ENCODE data around the gene ZNF213.

The ZNF213 gene

DNA sequence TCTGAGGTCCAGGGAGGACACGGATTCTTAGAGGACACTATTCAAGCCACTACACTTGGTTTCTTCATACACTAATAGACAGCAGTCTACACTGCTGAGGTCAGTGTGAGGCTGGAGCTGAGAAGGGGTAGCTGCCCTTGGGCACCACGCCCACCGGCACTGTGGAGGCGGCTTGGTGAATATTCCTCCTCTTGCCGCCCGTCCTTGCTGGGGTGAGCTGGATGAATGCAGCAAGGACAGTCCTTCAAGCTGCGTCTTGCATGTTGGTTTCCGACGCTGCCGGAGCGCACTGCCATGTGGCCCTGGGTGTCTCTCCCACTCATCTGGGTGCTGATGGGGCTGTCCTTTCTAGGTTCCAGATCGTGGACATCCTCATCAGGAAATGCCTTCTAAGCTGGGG, 19.8 kb upstream of the ZNF213 start:
- TF ChIP-seq GATA2 (IDR thresholded peaks at IDR 0.05; ENCODE audit: low read depth, low read length): no peak
- no peak for TF ChIP-seq GATA3 (IDR thresholded peaks at IDR 0.05; ENCODE audit: low read depth, low read length)

DNA sequence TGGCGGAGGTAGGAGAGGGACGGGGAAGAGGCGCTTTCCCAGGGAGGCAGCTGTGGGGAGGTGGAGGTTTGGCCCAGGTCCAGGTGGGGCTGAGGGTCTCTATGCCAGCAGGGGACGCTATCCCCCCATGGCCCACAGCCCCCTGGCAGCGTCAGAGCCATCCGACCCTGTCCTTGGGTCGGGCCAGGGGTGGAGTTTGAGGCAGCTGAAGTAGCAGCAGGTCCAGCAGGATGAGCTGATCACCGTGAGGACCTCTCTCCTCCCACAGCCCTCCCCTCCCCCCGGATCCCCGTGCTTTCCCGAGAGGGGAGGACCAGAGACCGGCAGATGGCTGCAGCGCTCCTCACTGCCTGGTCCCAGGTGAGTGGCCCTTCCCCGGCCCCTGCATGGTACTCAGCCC, 19.3 kb upstream of the ZNF213 start:
- TF ChIP-seq GATA3 (IDR thresholded peaks at IDR 0.05; ENCODE audit: low read depth, low read length): no peak
- no peak for TF ChIP-seq GATA2 (IDR thresholded peaks at IDR 0.05; ENCODE audit: low read depth, low read length)

DNA sequence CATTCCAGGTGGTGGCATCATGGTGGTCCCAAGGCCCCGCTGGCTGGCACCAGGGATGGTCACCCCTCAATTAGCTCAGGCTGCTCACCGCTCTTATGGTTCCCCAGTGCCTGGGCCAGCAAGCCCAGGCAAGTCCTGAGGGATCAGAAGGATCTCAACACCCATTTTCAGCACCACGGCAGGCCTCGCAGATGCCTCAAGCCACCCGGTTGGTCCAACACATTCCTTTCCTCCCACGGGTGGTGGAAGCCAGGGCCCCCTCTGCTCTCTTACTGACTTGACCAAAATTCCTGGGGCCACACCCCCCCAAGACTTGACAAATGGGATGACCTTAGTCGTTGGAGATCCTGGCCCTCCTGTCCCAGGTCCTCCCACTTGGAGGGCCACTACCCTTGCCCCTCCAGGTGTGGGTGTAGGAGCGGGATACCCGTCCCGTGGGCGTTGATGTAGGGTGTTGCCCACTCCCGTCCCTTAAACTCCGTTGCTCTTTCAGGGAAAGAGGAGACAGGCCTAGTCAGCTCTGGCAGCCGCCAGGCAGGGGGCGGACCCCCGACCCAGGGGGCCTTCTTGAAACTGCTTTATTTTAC, 16.5 kb upstream of the ZNF213 start:
- no peak for TF ChIP-seq GATA2 (IDR thresholded peaks at IDR 0.05; ENCODE audit: low read depth, low read length)
- no peak for TF ChIP-seq GATA3 (IDR thresholded peaks at IDR 0.05; ENCODE audit: low read depth, low read length)

DNA sequence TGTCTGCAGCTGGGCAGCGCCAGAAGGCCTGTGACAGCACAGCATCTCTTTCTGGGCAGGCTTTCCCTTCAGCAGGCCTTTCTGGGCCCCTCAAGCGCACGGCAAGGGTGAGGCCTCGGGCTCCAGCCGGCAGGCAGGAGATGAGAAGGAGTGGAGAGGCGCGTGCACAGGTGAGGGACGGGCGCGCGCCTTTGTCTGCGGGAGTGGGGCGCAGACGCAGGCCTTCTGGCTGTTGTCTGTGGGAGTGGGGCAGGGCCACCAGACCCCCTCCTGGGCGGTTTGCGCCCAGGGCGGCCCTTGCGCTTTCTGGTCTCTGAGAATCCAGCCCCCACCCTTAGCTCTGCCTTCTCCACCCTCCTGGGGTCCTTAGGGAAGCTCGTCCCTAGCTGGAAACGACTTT, 16.0 kb upstream of the ZNF213 start:
- no peak for TF ChIP-seq GATA2 (IDR thresholded peaks at IDR 0.05; ENCODE audit: low read depth, low read length)
- no peak for TF ChIP-seq GATA3 (IDR thresholded peaks at IDR 0.05; ENCODE audit: low read depth, low read length)

DNA sequence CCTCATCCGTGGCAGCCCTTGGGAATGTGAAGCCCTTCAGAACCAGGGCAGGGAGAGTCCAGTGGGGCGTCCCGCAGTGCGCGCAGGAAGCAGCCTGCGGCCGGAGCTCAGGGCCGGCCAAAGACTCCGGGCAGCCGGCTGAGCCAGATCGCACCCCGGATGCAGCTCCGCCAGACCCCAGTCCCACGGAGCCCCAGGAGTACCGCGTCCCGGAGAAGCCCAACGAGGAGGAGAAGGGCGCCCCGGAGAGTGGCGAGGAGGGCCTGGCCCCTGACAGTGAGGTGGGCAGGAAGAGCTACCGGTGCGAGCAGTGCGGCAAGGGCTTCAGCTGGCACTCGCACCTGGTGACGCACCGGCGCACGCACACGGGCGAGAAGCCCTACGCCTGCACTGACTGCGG, 15.5 kb upstream of the ZNF213 start:
- TF ChIP-seq GATA3 (IDR thresholded peaks at IDR 0.05; ENCODE audit: low read depth, low read length) (no peak), GATA2 (IDR thresholded peaks at IDR 0.05; ENCODE audit: low read depth, low read length) (no peak)

DNA sequence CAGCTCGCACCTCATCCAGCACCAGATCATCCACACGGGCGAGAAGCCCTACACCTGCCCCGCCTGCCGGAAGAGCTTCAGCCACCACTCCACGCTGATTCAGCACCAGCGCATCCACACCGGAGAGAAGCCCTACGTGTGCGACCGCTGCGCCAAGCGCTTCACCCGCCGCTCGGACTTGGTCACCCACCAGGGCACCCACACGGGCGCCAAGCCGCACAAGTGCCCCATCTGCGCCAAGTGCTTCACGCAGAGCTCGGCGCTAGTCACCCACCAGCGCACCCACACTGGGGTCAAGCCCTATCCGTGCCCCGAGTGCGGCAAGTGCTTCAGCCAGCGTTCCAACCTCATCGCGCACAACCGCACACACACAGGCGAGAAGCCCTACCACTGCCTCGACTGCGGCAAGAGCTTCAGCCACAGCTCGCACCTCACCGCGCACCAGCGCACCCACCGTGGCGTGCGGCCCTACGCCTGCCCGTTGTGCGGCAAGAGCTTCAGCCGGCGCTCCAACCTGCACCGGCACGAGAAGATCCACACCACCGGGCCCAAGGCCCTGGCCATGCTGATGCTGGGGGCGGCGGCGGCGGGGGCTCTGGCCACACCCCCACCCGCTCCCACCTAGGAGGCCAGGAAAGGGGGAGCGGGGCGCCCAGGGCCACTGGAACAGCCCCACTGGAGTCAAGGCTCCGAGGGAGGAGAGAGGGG, 15.0 kb upstream of the ZNF213 start:
- TF ChIP-seq GATA3 (IDR thresholded peaks at IDR 0.05; ENCODE audit: low read depth, low read length) (no peak), GATA2 (IDR thresholded peaks at IDR 0.05; ENCODE audit: low read depth, low read length) (no peak)

DNA sequence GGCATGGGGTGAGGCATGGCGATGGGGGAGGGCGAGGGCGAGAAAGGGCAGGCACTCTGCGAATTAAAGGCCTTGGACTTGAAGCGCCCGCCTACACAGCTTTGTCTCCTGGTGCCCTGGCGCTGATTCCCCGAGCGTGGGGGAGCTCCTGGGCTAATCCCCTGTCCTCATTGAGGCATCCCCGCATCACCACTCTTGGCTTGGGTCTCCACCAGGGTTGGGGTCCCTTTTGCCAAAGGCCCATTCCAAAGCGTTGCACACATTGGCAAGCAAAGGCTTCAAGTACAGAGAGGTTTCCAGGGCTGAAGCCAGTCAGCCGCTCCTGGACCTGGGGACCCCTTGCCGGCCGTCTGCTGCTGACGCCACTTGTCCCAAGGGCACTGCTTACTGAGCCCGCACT, 14.4 kb upstream of the ZNF213 start:
- TF ChIP-seq GATA2 (IDR thresholded peaks at IDR 0.05; ENCODE audit: low read depth, low read length) (no peak), GATA3 (IDR thresholded peaks at IDR 0.05; ENCODE audit: low read depth, low read length) (no peak)

DNA sequence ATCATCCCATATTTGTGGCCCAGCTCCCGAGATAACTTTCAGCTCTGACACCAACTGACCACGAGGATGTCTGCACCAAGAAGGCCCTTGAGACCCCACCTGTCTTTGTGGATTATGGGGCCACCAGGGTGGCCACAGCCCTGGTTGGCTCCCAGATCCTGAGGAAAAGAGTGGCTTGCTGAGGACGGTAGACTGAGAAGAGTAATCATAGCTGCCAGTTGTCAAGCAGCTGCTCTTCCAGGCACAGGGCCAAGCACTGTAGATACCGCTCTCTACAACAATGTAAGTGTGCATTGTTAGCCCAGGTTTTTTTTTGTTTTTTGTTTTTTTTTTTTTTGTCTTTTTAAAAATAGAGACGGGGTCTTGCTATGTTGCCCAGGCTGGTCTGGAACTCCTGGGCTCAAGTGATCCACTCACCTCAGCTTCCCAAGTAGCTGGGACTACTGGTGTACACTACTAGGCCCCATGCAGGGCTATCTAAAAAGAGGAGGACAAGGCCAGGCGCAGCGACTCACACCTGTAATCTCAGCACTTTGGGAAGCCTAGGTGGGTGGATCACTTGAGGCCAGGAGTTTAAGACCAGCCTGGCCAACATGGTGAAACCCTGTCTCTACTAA, 12.9 kb upstream of the ZNF213 start:
- no peak for TF ChIP-seq GATA3 (IDR thresholded peaks at IDR 0.05; ENCODE audit: low read depth, low read length)
- no peak for TF ChIP-seq GATA2 (IDR thresholded peaks at IDR 0.05; ENCODE audit: low read depth, low read length)

DNA sequence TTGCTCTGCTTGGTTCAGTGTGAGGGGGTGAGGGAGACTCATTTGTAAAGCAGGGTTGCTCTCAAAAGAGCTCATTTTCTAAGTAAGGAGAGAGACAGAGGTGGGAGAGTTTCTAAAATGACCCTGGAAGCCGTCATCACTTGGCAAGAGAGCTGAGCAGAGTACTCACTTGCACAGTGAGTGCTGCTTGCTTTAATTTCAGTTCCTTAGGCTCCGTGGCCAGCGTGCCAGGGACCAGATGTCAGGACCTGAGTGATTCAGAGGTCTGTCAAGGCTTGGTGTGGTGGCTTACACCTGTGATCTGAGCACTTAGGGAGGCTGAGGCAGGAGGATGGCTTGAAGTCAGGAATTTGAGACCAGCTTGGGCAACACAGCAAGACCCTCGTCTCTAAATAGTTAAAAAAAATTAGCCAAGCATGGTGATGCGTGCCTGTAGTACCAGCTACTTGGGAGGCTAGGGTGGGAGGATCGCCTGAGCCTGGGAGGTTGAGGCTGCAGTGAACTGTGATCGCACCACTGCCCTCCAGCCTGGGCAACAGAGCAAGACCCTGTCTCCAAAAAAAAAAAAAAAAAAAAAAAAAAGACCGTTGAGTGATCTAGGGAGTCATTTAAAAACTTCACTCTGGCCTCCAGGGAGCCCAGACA, 11.8 kb upstream of the ZNF213 start:
- TF ChIP-seq GATA3 (IDR thresholded peaks at IDR 0.05; ENCODE audit: low read depth, low read length) (no peak), GATA2 (IDR thresholded peaks at IDR 0.05; ENCODE audit: low read depth, low read length) (no peak)

DNA sequence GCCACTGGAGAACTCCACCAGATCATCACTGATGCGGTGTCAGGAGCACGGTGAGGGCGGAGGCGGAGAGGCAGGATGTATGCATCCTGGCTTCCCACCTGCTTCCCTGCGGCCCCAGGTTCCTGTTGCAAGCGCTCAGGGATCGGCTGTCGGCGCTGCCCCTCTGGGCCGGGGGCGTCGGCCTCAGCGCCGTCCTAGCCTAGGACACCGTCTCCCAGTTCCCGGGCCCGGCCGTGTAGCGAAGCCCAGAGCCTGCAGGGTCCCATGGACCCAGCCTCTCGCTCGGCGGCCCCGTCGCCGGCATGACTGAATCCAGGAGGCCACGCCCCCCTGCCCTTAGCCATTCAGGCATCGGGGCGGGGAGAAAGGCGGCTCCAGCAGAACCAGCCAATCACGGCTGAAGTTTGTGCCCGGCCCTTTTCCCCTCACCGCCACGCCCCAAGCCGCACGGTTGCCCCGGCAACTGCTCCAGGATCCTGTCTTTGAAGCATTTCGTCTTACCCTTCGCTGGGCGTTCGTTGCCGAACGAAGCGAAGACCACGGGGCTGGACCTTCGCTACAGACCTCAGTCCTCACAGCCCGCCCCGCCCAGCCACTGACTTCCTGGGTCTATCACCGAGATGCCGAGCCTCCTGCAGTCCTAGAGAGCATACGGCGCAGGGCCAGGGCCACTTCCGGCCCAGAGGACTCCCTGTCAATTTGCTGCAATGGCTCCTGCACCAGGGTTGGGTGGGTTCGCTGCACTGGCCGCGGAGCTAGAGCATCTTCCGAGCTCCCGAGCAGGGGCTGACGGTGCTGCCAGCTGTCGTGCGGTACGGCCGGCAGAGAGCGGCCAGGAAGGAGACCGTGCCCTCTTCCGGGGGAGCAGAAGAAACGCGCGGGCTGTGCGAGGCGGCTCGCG, 10.6 kb upstream of the ZNF213 start:
- no peak for TF ChIP-seq GATA2 (IDR thresholded peaks at IDR 0.05; ENCODE audit: low read depth, low read length)
- no peak for TF ChIP-seq GATA3 (IDR thresholded peaks at IDR 0.05; ENCODE audit: low read depth, low read length)

DNA sequence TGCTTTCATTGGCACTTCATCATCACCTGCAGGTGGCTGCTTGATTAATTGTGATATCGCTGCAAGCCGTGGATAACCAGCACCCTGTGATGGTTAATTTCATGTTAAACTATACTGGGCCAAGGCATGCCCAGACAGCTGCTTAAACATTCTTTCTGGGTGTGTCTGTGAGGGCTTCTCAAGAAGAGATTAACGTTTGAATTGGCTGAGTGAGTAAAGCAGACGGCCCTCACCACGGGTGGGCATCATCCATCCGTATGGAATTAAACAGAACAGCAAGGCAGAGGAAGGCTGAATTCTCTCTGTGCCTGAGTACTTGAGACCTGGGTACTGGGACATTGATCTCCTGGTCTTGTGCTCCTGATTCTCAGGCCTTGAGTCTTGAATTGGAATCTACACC, 7.1 kb upstream of the ZNF213 start:
- TF ChIP-seq GATA2 (IDR thresholded peaks at IDR 0.05; ENCODE audit: low read depth, low read length): no peak
- no peak for TF ChIP-seq GATA3 (IDR thresholded peaks at IDR 0.05; ENCODE audit: low read depth, low read length)

DNA sequence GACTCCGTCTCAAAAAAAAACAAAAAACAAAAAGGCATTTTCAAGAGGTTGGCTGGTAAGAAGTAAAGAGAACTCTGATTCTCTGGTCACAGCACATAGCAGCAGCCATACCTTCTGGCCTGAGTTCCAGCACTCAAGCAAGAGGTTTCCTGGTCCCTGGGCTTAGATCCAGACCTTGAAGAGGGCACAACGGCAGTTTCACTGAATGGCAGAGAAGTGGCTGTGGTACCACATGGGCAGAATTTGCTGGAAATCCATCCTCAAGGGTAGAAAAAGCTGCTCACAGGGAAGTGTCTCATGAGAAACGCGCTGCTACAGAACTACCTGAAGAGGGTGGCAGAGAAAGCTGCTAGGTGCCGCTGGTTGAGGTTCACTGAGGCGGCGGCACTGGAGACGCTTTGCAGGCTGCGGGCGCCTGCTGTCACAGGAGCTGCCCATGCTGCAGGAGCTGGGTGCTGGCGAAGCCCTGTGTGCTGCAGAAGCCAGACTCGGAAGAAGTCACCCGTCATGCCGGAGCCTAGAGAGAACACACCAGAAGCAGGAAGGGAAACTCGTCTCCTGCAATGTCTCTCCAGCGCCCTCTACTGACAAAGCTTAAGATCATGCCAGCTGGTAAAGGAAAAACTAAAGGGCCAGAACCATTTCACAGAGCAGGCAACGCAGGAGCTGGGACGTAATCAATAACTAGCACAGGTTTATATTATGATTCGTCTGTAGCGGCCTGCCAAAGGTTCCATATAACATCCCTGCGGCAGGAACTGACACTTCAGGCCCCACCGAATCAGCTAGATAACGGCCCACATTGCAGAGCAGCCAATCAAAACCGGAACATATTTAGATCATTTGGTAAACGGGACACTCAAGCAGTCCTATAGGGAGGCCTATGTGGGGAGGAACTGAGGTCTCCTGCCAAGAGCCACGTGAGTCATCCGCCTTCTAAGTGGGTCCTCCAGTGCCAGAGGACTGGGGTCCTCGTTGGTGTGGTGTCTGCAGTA, 5.4 kb upstream of the ZNF213 start:
- TF ChIP-seq GATA2 (IDR thresholded peaks at IDR 0.05; ENCODE audit: low read depth, low read length) (no peak), GATA3 (IDR thresholded peaks at IDR 0.05; ENCODE audit: low read depth, low read length) (no peak)

Data from SH-SY5Y (cell line).